NCI-H1105 treated with DMSO at 0.1 percent for 48 hours (cell line): ENCODE measurements around the gene TRUB2.
A peak's percentile ranks its signal among the peaks of the same experiment; 100 is the strongest.
"Not testable (repeated sequence)": the region's sequence is repeated elsewhere in the genome, so short reads cannot be mapped to it uniquely, and the experiment has no call there.

Experiments used
- DNase-seq: peaks from one replicate; lab custom pipeline; 2025; lab: John Stamatoyannopoulos, UW

Gene TRUB2

DNA sequence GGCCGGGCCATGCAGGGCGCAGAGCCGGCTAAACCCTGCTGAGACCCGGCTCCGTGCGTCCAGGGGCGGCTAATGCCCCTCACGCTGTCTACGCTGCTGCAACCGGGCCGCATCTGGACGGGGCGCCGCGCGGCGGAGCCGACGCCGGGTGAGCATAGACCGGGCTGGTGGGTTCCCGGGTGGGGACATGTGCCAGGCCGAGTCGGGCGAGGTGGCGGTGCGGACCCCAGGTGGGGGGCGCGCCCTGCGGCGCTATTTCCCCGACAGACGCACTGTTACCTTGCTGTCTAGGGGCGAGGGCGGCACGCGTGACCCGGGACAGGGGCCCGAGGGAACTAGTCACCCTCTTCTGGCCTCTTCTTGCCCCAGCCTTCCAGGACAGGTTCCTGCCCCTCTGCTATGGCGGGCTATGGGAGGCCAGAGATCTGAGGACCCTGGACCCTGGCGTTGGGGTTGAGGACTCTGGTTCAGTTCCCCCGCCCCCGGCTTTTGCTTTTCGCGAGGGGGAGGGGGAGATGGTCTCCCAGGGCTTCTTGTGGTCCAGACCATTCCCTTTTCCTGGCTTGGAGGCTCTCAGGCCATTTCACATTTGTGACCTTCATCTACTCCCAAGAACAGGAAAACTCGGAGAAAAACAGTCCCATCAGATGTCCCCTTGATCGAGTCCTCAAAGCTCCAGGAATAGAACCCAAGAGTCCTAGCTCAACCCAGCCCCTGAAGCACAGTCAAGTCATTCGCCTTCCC is 18.6 kb upstream of the TRUB2 start:
- peak; percentile 55 for DNase-seq

DNA sequence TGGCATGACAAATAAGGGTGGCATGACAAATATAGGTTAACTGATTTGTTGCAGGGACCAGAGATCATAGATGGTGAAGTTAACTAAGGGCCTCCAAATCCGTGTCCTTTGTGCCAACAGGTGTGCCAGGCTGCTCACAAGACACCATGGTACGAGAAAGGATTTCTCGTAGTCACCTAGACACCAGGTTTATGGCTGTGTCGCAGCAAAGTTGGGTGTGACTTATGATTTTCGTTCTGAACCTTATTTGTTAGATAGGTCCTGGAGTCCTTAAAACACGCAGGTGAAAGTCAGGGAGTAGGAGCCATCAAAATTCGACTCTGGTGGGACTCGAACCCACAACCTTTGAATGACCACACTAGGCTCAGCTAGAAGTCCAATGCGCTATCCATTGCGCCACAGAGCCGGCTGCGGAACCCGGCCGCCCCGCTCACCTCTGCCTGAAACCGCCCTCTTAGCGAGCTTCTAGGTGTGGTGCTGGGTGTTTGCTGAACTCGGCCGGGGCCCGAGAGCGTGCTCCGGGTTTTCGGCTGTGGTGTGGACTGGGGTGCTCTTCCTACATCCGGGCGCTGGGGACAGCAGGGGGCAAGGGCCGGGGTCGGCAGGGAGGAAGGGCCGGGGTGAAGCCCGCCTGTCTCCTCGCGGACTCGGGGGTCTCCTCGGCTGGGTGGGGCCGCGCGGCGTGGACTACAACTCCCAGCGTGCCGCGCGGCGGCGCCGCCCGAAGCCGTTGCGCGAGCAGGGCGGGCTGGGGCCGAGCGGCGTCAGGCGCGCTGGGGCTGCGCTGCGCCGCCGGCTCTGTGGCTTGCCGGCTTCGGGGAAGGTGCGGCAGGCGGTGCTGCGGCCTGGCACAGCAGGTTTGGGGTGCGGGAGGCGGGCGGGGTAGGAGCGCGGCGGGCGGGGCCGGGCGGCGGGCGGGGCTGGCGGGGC is 17.8 kb upstream of the TRUB2 start, which contains the start of gene SLC27A4:
Gene SLC27A4, plus strand, starts transcription at position 767 of the 930 bp plus-strand sequence. CDS start 2,606 bp downstream, outside the sequence.
- DNase-seq: peak; percentile 64

DNA sequence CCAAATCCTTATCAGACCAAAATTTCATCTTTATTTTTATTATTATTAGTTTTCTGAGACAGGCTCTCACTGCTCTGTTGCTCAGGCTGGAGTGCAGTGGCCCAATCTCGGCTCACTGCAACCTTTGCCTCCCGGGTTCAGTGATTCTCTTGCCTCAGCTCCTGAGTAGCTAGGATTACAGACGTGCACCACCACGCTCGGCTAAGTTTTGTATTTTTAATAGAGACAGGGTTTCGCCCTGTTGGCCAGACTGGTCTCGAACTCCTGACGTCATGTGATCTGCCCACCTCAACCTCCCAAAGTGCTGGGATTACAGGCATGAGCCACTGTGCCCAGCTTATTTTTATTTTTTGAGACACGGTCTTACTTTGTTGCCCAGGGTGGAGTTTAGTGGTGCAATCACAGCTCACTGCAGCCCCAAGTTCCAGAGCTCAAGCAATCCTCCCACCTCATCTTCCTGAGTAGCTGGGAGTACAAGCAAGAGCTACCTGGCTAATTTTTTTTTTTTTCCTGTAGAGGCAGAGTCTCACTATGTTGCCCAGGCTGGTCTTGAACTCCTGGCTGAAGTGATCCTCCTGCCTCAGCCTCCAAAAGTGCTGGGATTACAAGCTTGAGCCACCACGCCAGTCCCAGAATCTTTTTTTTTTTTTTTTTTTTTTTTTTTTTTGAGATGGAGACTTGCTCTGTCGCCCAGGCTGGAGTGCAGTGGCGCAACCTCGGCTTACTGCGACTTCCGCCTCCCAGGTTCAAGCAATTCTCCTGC is 16.8 kb upstream of the TRUB2 start:
- not testable (repeated sequence) for DNase-seq

GRCh38 chr9:128337936-128338335 is 15.7 kb upstream of the TRUB2 start:
- DNase-seq: no peak

DNA sequence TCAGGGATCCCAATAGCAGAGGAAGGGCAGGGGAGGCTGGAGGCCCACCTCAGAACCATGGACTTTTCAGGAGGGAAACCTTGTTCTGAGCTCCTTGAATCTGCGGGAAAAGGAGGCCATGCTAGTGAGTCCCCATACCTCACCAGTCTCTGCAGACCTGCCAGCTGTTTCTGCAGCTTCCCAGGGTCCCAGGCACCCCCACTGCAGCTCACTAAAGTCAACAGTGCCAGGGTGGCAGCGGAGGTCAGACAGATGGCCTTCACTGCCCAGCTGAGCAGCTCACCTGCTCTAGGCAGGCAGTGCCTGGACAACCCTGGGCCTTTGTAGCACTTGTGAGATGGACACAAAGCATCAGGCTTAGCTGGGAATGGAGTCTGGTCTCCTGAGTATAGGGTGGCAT is 13.7 kb upstream of the TRUB2 start:
- no peak for DNase-seq

GRCh38 chr9:128335161-128335560 is 12.9 kb upstream of the TRUB2 start:
- DNase-seq: no peak

DNA sequence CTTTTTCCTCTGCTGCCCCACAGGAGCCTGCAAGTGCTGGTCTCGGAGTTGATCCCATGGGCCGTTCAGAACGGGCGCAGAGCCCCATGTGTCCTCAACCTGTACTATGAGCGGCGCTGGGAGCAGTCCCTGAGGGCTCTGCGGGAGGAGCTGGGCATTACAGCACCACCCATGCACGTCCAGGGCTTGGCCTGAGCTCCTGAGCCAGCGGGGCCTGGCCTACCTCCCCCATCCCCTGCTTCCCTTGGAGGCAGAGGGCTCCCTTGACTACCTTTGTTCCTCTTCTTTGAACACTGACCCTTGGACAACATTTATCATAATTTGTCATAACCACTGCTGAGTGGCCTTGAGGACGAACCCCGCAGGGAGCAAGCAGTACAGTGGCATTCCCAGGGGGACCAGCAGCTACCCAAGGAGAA is 11.2 kb upstream of the TRUB2 start:
- DNase-seq: no peak

GRCh38 chr9:128325629-128326028 is 3.4 kb upstream of the TRUB2 start:
- DNase-seq: no peak

GRCh38 chr9:128324401-128324800 is 2.2 kb upstream of the TRUB2 start:
- no peak for DNase-seq

DNA sequence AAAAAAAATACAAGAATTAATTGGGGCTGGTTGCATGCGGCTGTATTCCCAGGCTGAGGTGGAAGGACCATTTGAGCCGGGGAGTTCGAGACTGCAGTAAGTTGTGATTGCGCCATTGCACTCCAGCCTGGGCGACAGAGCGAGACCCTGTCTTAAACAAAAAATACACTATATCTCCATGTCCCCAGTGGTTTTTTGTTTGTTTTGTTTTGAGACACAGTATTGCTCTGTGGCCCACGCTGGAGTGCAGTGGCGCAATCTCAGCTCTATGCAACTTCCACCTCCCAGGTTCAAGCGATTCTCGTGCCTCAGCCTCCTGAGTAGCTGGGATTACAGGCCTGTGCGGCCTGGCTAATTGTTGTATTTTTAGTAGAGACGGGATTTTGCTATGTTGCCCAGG is 1.5 kb upstream of the TRUB2 start:
- DNase-seq: no peak

DNA sequence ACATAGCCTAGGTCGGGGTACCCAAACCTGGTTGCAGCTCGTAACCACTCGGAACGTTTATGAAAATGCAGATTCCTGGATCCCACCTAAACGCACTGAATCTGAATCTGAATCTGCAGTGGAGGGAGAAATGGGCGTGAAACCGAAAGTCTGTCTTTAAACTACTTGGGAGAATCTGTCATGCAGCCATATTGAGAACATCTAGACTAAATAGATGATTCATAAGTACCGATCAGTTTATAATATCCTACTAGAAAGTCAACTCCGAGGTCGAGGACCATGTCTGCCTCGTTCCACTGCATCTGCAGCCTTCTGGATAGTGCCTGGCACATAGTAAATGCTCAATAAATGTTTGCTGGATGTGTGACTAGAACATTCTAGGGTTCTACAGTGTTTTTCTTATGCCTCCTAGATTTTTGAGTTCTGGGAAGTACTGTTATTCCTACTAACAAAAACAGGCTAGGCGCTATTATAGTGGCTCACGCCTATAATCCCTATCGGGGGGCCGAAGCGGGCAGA is 1.0 kb upstream of the TRUB2 start:
- DNase-seq: no peak

- DNase-seq: no peak
Measured at GRCh38 chr9:128321879-128322403, 306 bp downstream of the TRUB2 start.

DNA sequence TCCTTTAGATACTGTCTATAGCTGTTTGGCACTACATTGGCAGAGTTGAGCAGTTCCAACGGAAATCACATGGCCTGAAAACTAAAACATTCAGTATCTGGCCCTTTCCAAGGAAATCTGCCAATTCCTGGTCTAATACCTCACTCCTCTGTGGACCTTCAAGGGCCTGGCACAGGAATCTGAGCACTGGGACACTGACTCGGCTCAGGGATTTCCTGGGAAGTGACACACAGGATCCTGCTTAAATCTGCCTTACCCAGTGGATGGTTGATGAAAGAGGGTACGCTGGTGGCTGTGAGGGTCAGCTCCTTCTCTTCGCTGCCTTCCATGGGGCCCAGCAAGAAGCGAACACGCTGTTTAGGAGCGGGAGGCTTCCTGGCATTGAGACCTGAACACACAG is 904 bp downstream of the TRUB2 start:
- no peak for DNase-seq

DNA sequence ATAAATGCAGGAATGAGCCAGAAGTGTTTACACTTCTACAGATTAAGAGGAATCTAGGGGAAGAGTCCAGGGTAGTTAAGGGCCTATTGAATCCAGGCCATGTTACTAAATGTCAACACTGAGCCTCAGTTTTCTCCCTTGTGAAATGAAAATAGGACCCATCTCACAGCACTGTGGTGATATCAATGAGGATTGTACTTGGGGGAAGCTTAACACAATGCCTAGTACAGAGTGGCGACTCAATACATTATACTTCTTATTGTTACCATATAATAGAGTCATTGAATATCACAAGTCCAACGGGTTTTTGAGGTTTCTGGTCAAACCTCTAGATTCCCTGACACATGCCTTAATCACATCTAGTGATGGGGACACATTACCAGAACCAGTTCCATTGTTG is 4.6 kb downstream of the TRUB2 start:
- DNase-seq: no peak

DNA sequence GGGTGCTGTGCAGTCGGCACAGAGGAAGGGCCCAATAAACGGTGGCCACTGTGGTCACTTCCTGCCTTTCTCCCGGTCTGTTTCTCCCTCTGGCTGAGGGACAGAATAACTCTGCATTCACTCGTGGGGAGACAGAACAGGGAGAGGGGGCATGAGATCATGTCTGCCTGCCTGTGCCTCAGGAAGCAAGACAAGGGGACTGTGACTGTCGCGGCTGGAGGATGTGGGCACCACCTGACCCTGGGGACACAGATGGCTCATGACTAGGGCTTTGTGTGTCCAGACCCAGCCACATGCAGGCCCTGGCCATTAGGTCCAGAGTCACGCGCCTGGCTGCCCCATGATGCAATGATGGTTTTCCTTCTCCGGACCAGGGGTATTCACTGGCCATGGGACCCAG is 5.8 kb downstream of the TRUB2 start:
- no peak for DNase-seq

- DNase-seq: no peak
Measured at GRCh38 chr9:128314697-128315096, 7.5 kb downstream of the TRUB2 start.

DNA sequence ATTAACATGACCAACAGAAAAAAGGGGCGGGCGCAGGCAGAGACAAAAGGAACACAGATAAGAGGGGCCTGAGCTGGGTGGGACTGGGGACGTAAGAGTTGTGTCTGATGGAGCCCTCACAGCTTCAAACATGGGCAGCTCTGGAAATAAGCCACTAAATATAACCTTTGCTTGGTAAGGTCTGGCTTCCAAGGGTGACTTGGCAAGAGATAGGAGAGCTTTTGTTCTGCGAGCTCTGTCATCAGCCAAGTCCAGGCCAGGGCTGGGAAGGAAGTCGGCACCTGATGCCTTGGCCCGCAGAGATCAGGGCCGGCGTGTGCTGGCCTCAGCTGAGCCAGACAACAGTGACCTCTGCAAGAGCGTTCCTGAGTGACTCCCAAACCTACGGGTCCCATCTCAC is 11.8 kb downstream of the TRUB2 start:
- DNase-seq: no peak

GRCh38 chr9:128309551-128309950 is 12.7 kb downstream of the TRUB2 start:
- DNase-seq: no peak

DNA sequence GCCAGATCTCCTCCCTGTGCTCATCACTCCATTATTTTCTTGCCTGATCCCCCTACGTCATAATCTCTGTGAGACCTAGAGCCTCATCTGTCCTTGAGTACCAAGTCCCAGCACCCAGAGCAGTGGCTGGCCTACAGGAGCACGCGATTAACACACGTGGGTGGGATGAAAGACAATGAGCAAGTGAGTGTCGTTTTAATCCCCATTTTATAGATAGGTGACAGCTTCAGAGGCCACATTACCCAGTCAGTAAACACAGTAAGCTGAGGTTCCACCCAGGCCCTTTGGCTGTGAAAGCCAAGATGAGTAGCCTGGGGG is 17.3 kb downstream of the TRUB2 start:
- no peak for DNase-seq

GRCh38 chr9:128304136-128304970 is 17.9 kb downstream of the TRUB2 start:
- no peak for DNase-seq
